Activated T-helper 1 cell treated with Interleukin-2 at 50 U/mL for 16 hours (primary cell): ENCODE results near the gene MTOR.

ENCODE experiments used
- DNase-seq: peaks from one replicate; pipeline ENCODE4 v3.0.0-alpha.2; 2020; ENCODE audit warnings: low read depth

The MTOR gene

DNA sequence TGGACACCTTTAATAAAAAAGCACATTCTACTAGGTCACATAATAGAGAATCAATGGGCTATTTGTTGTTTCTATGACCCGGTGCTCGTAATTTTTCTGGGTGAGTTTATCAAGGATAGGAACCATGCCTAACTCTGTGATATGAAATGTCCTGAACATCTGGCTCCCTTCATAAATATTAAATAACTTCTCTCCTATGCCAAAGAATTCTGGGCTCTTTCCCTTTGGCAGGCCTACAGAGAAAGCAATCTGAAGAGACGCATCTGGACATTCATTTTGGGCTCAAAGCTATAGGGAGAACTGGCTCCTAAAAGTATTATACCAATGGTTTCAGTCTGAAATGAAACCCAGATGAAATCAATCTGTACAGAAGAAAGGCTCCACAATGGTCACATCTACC is 112.0 kb downstream of the MTOR start:
- no peak for DNase-seq

DNA sequence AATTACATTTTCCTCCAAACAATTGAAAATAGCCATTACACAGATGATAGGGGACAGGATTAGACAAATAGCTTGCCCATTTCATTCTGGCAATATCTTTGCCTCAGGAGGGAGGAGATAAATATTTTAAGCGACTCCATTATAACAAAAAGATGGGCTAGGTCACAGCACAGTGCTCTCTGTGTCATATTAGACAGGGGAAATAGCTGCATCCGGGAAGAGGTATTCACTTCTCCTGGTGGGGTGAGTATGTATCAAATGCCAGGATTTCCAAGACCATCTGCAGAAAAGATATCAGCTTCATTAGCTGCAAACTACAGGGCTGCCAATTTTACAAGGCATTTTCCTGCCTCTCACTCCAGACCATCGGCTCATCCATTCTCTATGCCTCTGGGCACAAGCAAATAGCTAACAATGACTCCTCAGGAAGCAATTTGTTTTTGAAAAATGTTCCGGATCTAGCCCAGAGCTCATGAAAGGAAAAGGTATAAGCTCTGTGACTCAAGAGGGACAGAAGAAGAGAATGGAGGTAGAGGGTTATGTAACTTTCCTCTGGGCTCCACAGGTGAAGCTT is 115.1 kb downstream of the MTOR start:
- DNase-seq: no peak

DNA sequence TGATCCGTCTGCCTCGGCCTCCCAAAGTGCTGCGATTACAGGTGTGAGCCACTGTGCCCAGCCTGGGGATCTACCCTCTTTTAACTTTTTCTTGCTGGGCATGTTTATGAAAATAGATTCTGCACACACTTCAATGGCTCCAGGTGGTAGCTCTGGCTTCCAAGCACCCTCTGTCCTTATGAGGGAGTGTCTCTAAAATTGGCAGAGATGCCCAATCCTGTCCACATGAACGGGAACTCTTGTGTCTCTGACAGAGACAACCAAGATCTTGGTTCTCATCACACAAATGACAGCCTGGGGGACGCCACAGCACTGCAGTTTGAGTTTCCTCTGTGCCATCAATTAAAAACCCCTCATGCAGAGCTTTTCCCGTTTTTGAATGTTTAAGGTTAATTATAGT is 116.6 kb downstream of the MTOR start:
- DNase-seq: no peak

DNA sequence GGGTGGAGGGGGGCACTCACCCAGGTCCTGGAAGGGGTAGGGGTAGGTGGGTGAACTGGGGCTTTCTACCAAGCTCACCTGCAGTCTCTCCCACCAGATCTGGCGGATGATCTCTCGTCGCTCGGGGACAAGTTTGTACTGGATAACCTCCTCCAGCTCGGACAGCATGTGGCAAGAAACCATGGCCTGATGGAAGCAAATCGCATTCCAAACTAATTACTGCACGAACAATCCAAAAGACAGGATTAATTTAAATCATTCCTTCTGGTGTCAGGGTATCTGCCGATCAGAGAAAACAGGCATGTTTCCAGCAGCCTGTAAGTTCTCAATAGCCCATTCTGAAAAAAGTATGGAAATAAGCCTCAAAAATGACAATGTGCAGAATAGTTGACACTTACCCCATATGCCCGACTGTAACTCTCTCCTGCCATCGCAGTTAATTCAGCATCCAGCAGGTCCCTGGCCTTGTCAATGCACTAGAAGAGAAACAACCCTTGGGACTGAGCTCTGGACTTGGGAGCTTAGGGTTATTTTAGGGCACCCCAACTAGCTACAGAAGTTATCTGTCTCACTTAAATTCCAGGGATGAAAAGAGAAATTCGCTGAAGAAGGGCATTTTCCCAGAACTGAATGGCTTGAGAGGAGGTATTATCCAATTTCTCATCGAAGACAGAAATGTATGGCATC is 117.6 kb downstream of the MTOR start:
- DNase-seq: no peak

DNA sequence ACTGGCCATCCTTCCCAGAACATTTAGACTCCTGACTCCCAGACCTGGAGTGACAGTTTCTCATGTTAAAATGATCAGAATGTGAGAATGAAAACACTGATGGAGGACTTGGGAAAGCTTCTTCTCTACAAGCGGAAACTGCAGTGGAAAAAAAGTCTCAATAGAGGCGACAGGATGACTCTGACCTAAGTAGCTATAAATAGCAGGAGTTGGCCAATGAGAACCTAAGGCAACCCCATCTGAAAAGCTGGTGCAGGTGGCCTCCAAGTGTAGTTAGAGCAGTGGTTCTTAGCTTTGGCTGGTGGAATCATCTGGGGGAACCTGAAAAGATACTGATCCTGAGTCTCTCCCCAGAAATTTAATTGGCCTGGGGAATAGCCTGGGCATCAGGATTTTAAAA is 118.4 kb downstream of the MTOR start:
- no peak for DNase-seq

DNA sequence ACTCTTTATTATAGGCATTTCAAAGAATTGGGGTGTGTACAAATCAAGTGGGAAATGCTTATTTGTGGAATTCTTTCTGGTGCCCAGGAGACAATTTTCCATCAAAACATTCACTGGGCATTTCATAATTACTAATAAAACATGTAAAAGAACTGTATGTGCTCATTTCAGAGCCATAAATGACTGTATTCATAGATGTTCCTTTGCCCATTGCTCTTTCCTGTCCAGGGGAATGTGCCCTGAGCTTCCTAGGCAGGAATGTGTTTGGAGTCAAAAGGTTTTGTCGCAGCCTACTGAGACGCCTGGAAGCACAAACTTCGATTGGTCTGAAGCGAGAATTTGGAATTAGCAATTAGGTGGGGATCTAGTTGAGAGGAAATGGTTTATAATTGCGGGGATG is 119.0 kb downstream of the MTOR start:
- no peak for DNase-seq

DNA sequence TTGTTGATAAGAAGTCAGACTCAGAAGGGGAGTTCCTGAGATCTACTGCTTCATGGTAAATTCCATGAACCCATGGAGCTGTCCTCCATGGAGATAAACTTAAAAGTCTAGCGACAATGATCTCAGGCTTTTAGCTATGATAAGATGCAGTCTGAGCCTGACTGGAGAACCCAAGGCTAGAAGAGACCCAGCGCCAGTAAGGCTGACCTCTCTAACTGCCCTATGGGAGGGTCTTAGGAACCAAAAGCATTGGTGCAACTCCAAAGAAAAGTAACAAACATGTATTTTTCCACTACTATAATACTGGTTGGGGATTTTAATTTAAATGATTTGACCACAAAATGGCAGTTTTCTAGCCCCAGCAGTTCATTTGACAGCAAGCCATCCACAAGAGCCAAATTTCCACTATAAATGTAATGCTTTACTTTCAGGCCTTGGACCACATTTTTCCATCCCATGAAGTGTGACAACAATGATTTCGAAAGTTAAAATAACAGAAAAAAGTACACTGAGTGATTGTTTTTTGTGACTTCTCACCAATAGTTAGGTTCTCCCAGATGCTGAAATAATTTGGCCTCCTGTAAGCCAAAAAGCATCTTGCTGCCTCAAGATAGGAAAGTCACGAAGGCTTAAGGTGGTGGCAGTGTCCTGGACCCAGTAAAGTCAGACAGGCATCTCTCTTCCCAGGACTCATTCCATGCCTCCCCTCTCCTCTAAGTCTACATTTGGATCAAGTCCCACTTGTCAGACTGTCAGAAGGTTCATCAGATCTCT is 119.5 kb downstream of the MTOR start:
- no peak for DNase-seq

DNA sequence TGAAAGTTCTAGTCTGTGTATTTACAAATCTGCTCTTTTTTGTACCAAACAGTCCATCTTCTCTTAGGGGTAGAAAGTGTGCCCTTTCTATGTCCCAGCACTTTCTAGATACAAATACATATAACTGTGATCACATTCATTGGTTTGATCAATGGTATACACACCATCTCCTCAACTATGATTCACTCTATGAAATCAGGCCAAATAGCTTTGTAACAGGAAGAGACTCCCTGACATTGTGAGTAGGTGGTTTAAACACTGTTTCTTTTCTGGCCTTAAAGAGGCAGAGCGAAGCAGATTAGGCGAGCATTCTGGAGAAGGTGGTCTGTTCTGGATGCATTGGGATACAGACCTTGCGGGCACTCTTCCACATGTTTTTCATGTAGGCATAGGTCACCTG is 123.4 kb downstream of the MTOR start:
- no peak for DNase-seq

DNA sequence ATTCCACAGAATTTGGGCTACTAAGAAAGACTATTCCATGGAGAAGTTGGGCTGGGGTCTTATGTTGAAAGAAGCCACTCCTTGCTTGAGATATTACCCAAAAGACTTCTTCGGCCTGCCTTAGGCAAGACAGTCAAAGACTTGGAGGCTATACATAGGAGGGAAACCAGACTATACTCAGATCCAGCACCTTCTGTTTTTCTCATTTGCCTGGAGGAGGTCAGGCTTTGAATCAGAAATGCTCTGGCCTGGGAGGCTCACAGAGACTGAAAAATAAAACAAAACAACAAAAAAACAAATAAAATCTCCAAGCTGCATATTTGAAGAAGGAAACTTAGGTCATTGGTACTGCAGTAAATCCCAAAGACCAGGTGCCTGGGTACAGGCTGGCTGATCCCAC is 124.3 kb downstream of the MTOR start:
- DNase-seq: no peak

DNA sequence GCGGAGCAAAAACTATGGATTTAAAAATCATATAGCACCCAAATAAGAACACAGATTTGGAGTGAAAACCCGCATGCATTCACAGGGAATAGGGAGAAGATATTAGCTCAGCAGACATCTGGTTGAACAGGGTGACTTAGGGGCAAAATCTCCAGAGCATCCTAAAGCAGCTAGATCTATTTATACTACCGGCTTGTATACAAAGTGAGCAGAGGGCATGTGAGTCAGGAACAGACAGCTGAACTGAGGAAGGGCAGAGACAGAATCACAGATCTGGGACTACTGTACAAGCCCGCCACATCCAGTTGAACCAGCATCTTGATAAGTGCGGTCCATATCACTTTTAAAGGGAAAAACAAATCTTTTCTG is 127.5 kb downstream of the MTOR start:
- no peak for DNase-seq

DNA sequence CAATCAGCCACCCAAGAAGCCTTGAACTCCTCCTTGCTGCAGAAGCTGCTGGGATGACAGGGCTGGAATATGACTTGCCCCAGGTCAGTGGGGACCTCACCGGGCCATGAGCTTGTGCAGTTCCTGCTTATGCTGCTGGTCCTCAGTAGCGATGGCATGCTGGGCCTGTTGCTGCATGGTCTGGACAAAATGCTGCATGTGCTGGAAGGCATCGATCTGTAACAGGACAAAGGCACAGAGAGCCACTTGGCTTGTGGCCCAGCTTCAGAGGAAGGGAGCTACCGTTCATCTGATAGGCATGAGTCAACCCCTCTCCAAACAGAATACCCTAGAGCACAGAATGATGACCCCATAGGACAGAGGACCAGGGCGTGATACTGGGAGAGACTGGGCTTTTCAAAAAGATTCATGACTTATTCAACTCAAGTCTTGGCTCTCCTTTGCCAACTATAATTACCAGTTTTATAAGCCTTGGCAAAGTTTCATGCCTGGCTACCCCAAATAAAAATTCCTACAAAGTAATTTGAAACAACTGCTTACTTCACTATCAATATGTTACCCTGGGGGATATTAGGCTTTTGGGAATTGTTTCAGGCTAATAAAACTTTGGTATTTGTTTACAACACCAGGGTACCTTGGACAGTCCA is 128.0 kb downstream of the MTOR start:
- no peak for DNase-seq

DNA sequence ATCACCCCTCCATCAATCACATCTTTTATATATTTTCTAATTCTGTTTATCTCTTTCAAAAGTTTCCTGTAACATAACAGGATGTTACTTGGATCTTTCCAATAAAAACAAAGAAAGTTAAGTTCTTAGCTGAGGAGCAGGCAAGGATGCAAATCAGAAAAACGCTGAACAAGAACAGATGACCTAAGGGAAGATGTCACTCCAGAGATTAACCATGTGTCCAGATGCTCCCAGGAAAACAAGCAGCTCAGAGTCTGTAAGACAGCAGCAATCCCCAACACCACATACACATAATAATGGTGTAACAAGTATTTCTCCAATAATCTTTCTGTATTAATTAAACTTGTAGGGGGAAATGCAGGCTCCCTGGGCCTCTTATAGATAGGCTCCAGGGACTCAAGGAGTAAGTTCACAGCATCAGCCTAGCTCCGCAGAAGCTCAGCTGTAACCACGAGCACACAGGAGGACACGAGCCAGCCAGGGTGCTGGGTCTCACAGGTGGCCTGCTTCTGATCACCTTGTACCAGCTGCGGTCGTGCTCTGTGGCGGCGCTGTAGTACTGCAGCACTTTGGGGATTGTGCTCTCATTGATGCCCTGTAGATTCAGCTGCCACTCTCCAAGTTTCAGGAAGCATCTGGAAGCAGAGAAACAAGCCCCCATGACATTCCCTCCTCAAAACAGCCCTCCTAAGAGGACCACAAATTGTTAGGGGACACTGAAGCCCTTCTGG is 129.6 kb downstream of the MTOR start:
- DNase-seq: no peak

DNA sequence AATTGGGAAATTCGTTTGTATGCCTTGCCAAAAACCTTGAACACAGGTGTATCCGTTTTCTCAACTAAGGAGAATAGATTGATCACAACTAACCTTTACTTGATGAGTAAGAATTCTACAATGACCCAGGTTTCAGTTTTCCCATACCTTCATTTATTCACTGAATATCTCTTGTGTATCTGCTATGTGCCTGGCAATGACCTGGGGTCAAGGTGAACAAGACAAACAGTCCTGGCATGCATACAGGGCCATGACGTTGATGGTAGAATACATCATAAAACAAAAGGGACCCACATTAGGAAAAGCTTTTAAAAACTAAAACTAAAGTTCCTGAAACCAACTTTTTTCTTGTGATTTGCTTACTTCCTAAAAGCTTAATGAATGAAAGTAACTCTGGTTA is 130.5 kb downstream of the MTOR start:
- DNase-seq: no peak

DNA sequence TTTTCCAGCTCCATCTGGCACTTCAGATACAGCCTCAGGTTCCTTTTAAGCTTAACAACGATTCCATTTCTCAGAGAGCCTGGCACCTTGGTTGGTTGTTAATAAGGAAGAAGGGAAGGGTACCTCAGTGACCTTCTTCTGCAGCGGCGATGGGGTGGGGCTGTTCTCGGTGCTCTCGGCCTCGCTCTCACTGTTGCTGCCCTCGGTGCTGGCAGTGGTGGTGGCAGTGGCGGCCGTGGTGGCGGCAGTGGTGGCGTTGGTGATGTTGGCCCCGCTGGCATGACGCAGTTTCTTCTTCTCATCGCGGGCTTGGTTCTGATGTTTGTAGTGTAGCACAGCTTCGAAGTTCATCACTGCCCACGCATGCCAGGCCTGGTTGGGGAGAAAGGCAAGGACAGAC is 131.9 kb downstream of the MTOR start:
- DNase-seq: no peak

DNA sequence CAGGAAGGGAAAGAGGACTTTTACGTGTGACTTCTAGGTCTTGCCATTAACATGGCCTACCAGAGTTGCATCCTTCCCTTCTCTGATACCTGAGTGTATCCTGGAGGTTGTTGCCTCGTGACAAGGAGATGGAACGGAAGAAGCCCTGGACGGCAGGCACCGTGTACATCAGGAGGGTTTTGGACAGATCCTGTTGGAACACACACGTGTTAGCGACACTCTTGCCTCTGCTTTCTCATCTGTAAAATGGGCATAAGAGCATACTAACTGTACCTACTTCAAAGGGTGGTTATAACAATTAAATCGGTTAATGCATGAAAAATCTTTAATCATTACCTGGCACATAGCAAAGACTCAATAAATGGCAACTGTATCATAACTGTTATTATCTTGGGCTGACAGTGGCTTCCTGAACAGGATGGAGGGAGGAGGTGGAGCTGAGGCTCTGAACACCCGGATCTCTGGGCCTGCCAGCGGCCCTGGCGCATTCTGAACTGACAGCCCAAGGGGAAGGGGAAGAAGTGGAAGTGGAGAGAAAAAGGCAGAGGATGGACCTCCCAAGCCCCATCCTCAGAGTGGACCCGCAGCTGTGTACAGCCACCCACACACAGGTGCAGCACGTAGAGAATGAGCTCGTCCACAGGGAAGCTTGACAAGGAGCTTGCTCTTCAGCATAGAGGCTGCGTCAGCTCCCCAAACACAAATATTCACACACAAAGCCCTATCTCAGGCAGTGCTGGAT is 132.5 kb downstream of the MTOR start:
- no peak for DNase-seq

DNA sequence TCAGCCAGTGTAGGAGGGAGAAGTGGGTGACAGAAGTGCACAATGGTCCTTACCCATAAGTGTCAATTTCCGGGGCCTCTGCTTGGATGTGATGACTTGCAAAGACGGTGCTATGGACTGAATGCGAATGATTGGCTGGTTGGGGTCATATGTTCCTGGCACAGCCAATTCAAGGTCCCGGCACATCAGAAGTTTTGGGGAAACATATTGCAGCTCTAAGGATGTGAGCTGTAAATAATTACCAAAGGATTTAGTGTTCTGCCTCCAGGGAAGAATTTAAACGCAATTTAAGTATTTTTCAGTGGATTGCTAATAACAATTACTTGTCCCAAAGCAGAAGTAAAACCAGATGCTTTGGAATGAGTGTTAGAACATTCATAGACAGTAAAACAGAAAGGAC is 135.8 kb downstream of the MTOR start:
- no peak for DNase-seq

DNA sequence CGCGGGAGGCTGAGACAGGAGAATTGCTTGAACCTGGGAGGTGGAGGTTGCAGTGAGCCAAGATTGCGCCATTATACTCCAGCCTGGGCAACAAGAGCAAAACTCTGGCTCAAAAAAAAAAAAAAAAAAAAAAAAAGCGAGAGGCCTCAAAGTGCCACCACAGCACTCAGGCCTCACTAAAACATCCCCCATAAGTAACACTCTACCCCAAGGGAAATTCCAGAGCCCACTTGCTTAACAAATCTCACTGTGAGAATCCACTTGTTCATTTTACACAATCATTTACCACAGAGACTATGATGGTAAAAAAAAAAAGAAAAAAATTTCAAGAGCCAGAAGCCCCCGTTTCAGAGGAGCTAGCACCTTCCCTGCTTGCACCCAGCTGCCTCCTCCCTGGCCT is 136.4 kb downstream of the MTOR start:
- no peak for DNase-seq

DNA sequence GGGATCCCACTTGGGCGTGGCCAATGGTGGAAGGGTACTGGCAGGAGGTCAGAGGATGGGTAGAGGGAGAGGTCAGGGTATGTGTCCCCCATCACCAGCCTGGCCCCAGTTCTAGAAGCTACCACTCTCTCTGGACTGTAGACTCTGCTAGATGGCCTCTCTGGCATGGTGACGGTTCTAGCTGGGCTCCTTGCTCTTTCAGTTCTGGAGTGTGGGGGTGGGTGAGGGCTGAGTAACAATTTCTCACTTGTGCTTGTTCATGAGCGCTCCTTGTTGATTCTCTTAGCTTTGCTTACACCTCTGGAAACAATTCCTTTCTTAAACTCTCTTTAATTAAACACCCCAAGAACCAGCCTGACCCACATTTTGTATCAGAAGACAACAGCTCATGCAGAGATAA is 137.4 kb downstream of the MTOR start:
- no peak for DNase-seq

DNA sequence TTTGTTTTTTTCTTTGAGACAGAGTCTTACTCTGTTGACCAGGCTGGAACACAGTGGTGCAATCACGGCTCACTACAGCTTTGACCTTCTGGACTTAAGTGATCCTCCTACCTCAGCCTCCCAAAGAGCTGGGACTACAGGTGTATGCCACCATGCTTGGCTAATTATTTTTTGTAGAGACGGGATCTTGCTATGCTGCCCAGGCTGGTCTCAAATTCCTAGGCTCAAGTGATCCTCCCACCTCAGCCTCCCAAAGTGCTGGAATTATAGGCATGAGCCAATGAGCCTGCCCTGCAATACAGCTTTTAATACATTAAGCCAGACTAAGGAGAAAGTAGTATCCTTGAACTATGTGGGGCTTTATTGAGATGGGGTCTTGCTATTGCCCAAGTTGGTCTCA is 146.0 kb downstream of the MTOR start:
- DNase-seq: no peak

DNA sequence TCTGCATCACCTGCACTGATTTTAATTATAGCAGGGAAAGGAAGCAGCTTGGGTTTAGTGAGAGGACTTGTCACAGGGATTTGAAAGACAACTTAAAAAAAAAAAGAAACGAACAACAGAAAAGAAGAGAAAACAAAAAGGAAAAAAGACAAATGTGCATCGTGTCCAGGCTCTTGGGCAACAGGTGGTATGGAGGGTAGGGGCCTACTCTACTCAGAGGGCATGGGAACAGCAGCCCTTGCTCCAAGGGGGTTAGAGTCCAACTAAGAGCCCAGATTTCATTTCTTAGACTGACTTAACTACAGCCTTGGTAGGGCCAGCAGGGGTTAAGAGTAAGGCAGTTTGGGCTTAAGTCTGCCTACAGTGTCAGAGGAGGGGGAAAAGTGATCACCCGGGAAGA is 147.4 kb downstream of the MTOR start:
- no peak for DNase-seq

DNA sequence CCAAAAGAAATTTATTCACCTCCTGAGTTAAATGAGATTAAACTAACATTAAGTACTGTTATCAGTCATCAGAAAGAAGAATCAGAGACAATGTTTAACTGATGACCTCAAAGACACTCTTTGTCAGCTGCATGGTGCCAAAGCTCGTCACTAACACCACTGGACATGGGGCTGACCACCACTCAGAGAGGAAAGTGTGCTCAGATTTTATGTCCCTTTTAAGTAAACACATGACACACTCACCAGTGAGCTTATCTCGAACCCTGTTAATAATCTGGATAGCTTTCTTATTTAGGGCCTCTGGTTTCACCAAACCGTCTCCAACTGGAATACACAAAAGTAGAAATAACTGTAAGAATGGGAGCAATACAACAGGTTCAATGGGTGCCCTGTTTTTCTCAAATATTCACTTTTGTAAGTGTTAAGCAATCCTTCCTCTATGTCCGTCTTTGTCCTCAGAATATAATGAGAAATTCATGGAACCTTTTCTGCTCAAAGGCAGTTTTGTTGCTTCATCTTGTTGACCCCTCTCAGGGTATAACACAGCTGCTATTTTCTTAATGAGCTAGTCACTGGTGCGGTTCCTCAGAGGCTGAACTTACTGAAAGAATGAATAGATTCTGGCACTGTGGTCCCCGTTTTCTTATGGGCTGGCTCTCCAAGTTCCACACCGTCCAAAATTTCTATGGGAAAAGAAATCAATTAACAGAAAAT is 153.1 kb downstream of the MTOR start:
- no peak for DNase-seq
